Suppressor macrophage treated with lipopolysaccharide for 1 hour (primary cell): ENCODE results near the gene C1R.
"Not testable (repeated sequence)": the region's sequence is repeated elsewhere in the genome, so short reads cannot be mapped to it uniquely, and the experiment has no call there.

Experiments
- DNase-seq, 3 donors: peaks; one replicate each; pipeline ENCODE4 v3.0.0-alpha.2; 2020 to 2022

Gene C1R

GRCh38 chr12:7065073-7065623 is 27.1 kb downstream of the C1R start:
- no peak for DNase-seq

- no peak for DNase-seq
Observed at GRCh38 chr12:7064516-7064915, 27.7 kb downstream of the C1R start.

- DNase-seq, result no peak
Observed at GRCh38 chr12:7061596-7061995, 30.6 kb downstream of the C1R start.

GRCh38 chr12:7061138-7061537 is 31.1 kb downstream of the C1R start:
- DNase-seq, result no peak

GRCh38 chr12:7060353-7060954 is 31.8 kb downstream of the C1R start, which contains the start of gene C1S:
C1S (plus strand) TSS chr12:7060718; CDS start chr12:7061913, 1,195 bp downstream.
- DNase-seq, result peak; percentile 68 to 91 (median 81)

GRCh38 chr12:7059780-7060179 is 32.5 kb downstream of the C1R start:
- no peak for DNase-seq

- peak; percentile 57 to 71 (median 64) for DNase-seq
Observed at GRCh38 chr12:7058850-7059395, 33.3 kb downstream of the C1R start.

GRCh38 chr12:7058163-7058845 is 33.9 kb downstream of the C1R start:
- DNase-seq, result peak; percentile 77 to 78 (median 78)

- DNase-seq, result not testable (repeated sequence)
Observed at GRCh38 chr12:7055736-7056135, 36.5 kb downstream of the C1R start.

GRCh38 chr12:7054925-7055324 is 37.3 kb downstream of the C1R start:
- DNase-seq, result no peak

- DNase-seq, result not testable (repeated sequence)
Observed at GRCh38 chr12:7049973-7050372, 42.3 kb downstream of the C1R start.

GRCh38 chr12:7049445-7049951 is 42.7 kb downstream of the C1R start:
- DNase-seq, result not testable (repeated sequence)

GRCh38 chr12:7047306-7047705 is 44.9 kb downstream of the C1R start:
- DNase-seq, result peak; percentile 39 to 44 (median 41)

- no peak for DNase-seq
Observed at GRCh38 chr12:7046383-7047105, 45.7 kb downstream of the C1R start.

GRCh38 chr12:7045913-7046312 is 46.3 kb downstream of the C1R start:
- DNase-seq, result no peak

GRCh38 chr12:7042842-7043241 is 49.4 kb downstream of the C1R start:
- DNase-seq, result peak; percentile 35 to 72 (median 68)

GRCh38 chr12:7039403-7039802 is 52.8 kb downstream of the C1R start:
- no peak for DNase-seq

GRCh38 chr12:7038591-7038990 is 53.7 kb downstream of the C1R start:
- DNase-seq, result no peak

GRCh38 chr12:7037411-7037810 is 54.8 kb downstream of the C1R start:
- not testable (repeated sequence) for DNase-seq

GRCh38 chr12:7035463-7035862 is 56.8 kb downstream of the C1R start:
- DNase-seq, result no peak

- no peak for DNase-seq
Observed at GRCh38 chr12:7034464-7034863, 57.8 kb downstream of the C1R start.

GRCh38 chr12:7032990-7033389 is 59.3 kb downstream of the C1R start:
- no peak for DNase-seq

GRCh38 chr12:7031306-7031705 is 60.9 kb downstream of the C1R start:
- no peak for DNase-seq
